ENCODE results near the gene EXOC3L1.

The EXOC3L1 gene

DNA sequence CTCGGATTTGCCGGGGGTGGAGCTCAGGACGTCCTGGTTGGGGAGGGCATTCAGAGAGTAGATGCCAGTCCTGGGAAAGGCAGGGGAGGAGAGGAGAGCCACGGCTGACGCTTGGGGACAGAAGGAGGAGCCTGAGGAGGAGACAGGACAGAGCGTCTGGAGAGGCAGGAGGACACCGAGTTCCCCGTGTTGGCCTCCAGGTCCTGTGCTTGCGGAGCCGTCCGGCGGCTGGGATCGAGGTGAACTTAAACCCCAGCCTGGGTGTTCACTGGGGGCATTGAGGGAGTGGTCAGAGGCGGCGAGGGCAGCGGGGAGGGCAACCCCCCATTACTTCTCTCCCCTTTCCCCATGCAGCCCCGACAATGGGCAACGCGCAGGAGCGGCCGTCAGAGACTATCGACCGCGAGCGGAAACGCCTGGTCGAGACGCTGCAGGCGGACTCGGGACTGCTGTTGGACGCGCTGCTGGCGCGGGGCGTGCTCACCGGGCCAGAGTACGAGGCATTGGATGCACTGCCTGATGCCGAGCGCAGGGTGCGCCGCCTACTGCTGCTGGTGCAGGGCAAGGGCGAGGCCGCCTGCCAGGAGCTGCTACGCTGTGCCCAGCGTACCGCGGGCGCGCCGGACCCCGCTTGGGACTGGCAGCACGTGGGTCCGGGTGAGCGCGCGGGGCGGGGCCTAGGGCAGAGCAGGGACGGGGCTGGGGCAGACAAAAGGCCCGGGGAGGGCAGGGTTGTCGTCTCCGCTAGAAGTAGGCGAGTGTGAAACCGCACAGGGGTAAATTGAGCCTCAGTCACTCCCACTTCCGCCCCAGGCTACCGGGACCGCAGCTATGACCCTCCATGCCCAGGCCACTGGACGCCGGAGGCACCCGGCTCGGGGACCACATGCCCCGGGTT, 15.9 kb downstream of the EXOC3L1 start:
- Histone ChIP-seq H3K36me3 (ENCODE audit: insufficient read depth, low read length) (peaks cover 6% of the 10 kb centered on the region), H3K27ac (ENCODE audit: low read depth, low read length) (peak overlapping the region; percentile 90), H3K9ac (ENCODE audit: low read length) (peak overlapping the region; percentile 4), H3K27me3 (ENCODE audit: control insufficient read depth in 1 of 2, insufficient read depth in 2 of 2, low read length in 2 of 2) (no peaks in the 10 kb centered on the region), H3K9me3 (ENCODE audit: low read length) (no peaks in the 10 kb centered on the region), H3K4me3 (ENCODE audit: low read depth in 1 of 2, low read length in 2 of 2) (peak overlapping the region in 1 of 2 donors; percentile 62), H3K4me1 (ENCODE audit: insufficient read depth, low read length) (peaks cover 46% of the 10 kb centered on the region)

DNA sequence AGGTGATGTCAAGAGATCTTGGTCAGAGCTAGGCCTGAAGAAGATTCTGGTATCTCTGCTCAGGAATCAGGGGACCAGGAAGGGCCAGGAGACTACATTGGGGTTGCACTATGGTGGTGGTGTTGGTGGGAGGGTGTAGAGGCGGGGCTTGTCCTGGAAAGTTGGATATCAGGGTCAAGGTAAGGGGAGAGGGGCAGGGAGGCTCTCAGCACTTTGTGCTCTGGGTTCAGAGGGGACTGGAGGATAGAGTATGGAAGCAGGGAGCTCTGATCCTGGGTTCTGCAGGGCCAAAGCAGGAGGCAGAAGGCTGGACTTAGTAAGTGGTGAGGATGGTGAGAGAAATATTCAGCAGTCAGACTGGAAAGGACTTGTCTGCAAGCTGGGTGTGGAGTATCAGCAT, 16.6 kb downstream of the EXOC3L1 start:
- peak overlapping the region in 1 of 2 donors; percentile 62 for H3K4me3 ChIP-seq (ENCODE audit: low read depth in 1 of 2, low read length in 2 of 2)
- H3K4me1 ChIP-seq (ENCODE audit: insufficient read depth, low read length) = peaks cover 52% of the 10 kb centered on the region
- peak overlapping the region; percentile 4 for H3K9ac ChIP-seq (ENCODE audit: low read length)
- H3K9me3 ChIP-seq (ENCODE audit: low read length) = no peaks in the 10 kb centered on the region
- no peaks in the 10 kb centered on the region for H3K27me3 ChIP-seq (ENCODE audit: control insufficient read depth in 1 of 2, insufficient read depth in 2 of 2, low read length in 2 of 2)
- peak overlapping the region; percentile 90 for H3K27ac ChIP-seq (ENCODE audit: low read depth, low read length)
- peaks cover 6% of the 10 kb centered on the region for H3K36me3 ChIP-seq (ENCODE audit: insufficient read depth, low read length)

DNA sequence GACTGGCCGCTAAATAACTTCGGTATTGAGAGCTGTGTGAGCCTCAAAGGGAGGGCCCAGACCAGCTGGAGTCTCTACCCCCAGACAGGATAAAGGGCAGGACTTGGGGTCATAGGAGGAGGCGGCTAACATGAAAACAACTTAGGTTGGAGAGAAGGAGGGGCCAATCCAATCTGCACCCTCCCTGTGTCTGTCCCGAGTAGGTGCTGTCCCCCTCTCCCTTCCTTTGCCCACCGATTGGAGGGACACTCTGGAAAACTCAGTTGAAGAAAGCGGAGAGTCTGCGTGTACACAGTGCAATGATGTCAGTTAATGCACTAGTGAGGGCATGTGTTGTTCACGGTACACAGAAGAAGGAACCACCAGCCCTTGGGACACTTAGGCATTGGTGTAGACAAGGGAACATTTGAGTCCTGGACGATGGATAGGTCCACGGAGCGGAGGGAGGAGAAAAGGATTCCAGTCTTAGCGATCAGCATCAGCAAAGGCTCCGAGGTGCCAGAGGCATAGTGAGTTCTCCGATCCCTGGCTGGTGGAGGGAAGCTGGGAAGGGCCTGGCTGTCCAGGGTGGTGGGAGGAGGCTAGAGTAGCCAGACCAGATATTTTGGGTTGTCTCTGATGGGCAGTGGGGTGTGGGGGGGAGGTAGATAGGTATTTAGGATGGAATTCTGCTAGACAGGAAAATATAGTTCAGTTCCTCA, 18.8 kb downstream of the EXOC3L1 start:
- no peaks in the 10 kb centered on the region for H3K9me3 ChIP-seq (ENCODE audit: low read length)
- no peaks in the 10 kb centered on the region for H3K27me3 ChIP-seq (ENCODE audit: control insufficient read depth in 1 of 2, insufficient read depth in 2 of 2, low read length in 2 of 2)
- H3K4me1 ChIP-seq (ENCODE audit: insufficient read depth, low read length) = peaks cover 48% of the 10 kb centered on the region
- H3K27ac ChIP-seq (ENCODE audit: low read depth, low read length) = peak overlapping the region; percentile 88
- peak overlapping the region; percentile 20 to 61 for H3K4me3 ChIP-seq (ENCODE audit: low read depth in 1 of 2, low read length in 2 of 2)
- H3K9ac ChIP-seq (ENCODE audit: low read length) = peak overlapping the region; percentile 74
- H3K36me3 ChIP-seq (ENCODE audit: insufficient read depth, low read length) = peaks cover 2% of the 10 kb centered on the region

- H3K4me1 ChIP-seq (ENCODE audit: insufficient read depth, low read length) = peaks cover 46% of the 10 kb centered on the region
- H3K27ac ChIP-seq (ENCODE audit: low read depth, low read length) = peak within 1 kb of the TSS; percentile 88
- peaks cover 0 to 6% of the 10 kb centered on the region in 2 donors for H3K27me3 ChIP-seq (ENCODE audit: control insufficient read depth in 1 of 2, insufficient read depth in 2 of 2, low read length in 2 of 2)
- no peaks in the 10 kb centered on the region for H3K36me3 ChIP-seq (ENCODE audit: insufficient read depth, low read length)
- H3K9me3 ChIP-seq (ENCODE audit: low read length) = no peaks in the 10 kb centered on the region
- peak within 1 kb of the TSS; percentile 74 for H3K9ac ChIP-seq (ENCODE audit: low read length)
- peak within 1 kb of the TSS; percentile 31 to 62 for H3K4me3 ChIP-seq (ENCODE audit: low read depth in 1 of 2, low read length in 2 of 2)
These were observed 19.6 kb downstream of the EXOC3L1 start, which contains the start of gene NOL3 for GRCh38 chr16:67170168-67170948. Gene NOL3 (plus strand): TSS chr16:67170538.

DNA sequence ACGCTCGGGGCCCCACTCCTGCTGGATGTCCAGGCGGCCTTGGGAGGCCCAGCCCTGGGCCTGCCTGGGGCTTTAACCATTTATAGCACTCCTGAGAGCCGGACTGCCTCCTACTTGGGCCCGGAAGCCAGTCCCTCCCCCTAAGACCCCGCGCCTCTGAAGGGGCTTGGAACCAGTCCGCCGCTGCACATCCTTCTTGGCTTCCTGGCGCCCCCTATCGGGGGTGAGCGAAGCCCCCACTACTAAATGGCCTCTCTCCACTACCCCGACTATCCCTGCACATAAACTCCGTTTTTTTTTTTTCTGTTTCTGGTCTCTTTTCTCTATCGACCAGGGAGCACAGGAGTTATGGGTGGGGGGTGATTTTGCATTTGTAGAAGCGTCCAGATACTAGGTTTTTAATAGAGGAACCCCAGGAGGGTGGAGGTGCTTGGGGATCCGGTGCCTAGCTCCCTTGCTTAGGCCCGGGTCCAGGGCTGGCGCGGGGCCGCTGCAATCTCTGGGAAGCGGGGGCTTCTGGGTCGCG, 20.2 kb downstream of the EXOC3L1 start:
- Histone ChIP-seq H3K4me1 (ENCODE audit: insufficient read depth, low read length) (peaks cover 46% of the 10 kb centered on the region), H3K27ac (ENCODE audit: low read depth, low read length) (peak overlapping the region; percentile 84), H3K9me3 (ENCODE audit: low read length) (no peaks in the 10 kb centered on the region), H3K27me3 (ENCODE audit: control insufficient read depth in 1 of 2, insufficient read depth in 2 of 2, low read length in 2 of 2) (peaks cover 0 to 12% of the 10 kb centered on the region in 2 donors), H3K36me3 (ENCODE audit: insufficient read depth, low read length) (no peaks in the 10 kb centered on the region), H3K4me3 (ENCODE audit: low read depth in 1 of 2, low read length in 2 of 2) (peak overlapping the region; percentile 31 to 62), H3K9ac (ENCODE audit: low read length) (peak overlapping the region; percentile 41)

GRCh38 chr16:67169011-67169451, 20.9 kb downstream of the EXOC3L1 start:
- peak overlapping the region; percentile 84 for H3K27ac ChIP-seq (ENCODE audit: low read depth, low read length)
- H3K4me3 ChIP-seq (ENCODE audit: low read depth in 1 of 2, low read length in 2 of 2) = no peak overlapping the region
- H3K9ac ChIP-seq (ENCODE audit: low read length) = no peak overlapping the region
- H3K9me3 ChIP-seq (ENCODE audit: low read length) = no peaks in the 10 kb centered on the region
- H3K36me3 ChIP-seq (ENCODE audit: insufficient read depth, low read length) = no peaks in the 10 kb centered on the region
- peaks cover 46% of the 10 kb centered on the region for H3K4me1 ChIP-seq (ENCODE audit: insufficient read depth, low read length)
- H3K27me3 ChIP-seq (ENCODE audit: control insufficient read depth in 1 of 2, insufficient read depth in 2 of 2, low read length in 2 of 2) = peaks cover 0 to 19% of the 10 kb centered on the region in 2 donors

- H3K36me3 ChIP-seq (ENCODE audit: insufficient read depth, low read length) = no peaks in the 10 kb centered on the region
- no peak overlapping the region for H3K4me3 ChIP-seq (ENCODE audit: low read depth in 1 of 2, low read length in 2 of 2)
- H3K27me3 ChIP-seq (ENCODE audit: control insufficient read depth in 1 of 2, insufficient read depth in 2 of 2, low read length in 2 of 2) = peaks cover 7 to 34% of the 10 kb centered on the region in 2 donors
- H3K4me1 ChIP-seq (ENCODE audit: insufficient read depth, low read length) = peaks cover 50% of the 10 kb centered on the region
- no peaks in the 10 kb centered on the region for H3K9me3 ChIP-seq (ENCODE audit: low read length)
- H3K27ac ChIP-seq (ENCODE audit: low read depth, low read length) = no peak overlapping the region
- no peak overlapping the region for H3K9ac ChIP-seq (ENCODE audit: low read length)
These were observed 22.3 kb downstream of the EXOC3L1 start for GRCh38 chr16:67167588-67167987.

- Histone ChIP-seq H3K4me3 (ENCODE audit: low read depth in 1 of 2, low read length in 2 of 2) (no peak overlapping the region), H3K9me3 (ENCODE audit: low read length) (no peaks in the 10 kb centered on the region), H3K9ac (ENCODE audit: low read length) (no peak overlapping the region), H3K36me3 (ENCODE audit: insufficient read depth, low read length) (no peaks in the 10 kb centered on the region), H3K4me1 (ENCODE audit: insufficient read depth, low read length) (peaks cover 55% of the 10 kb centered on the region), H3K27ac (ENCODE audit: low read depth, low read length) (peak overlapping the region; percentile 7), H3K27me3 (ENCODE audit: control insufficient read depth in 1 of 2, insufficient read depth in 2 of 2, low read length in 2 of 2) (peaks cover 11 to 43% of the 10 kb centered on the region in 2 donors)
These were observed 23.3 kb downstream of the EXOC3L1 start for GRCh38 chr16:67166598-67167168.

DNA sequence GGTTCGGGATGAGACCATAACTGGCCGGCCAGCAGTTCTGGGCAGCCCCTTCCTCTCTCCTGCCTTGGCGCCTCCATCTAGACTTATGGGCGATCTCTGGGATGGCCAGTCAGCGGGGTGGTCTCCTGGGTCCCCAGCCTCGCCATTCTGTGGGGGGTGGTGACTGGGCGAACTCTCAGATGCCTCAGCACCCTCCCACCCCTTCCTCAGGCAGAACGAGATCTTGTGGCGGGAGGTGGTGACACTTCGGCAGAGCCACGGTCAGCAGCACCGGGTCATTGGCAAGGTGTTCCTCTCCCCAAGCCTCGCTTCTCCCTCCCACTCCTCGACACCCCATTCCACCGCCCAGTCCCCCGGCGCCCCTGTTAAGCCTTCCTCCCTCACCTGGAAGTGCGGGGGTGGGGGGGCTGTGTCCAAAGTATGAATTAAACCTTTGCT, 23.8 kb downstream of the EXOC3L1 start:
- Histone ChIP-seq H3K27me3 (ENCODE audit: control insufficient read depth in 1 of 2, insufficient read depth in 2 of 2, low read length in 2 of 2) (peaks cover 16 to 48% of the 10 kb centered on the region in 2 donors), H3K4me1 (ENCODE audit: insufficient read depth, low read length) (peaks cover 57% of the 10 kb centered on the region)

GRCh38 chr16:67165121-67166078, 24.5 kb downstream of the EXOC3L1 start:
- no peak overlapping the region for H3K9ac ChIP-seq (ENCODE audit: low read length)
- H3K9me3 ChIP-seq (ENCODE audit: low read length) = no peaks in the 10 kb centered on the region
- H3K27ac ChIP-seq (ENCODE audit: low read depth, low read length) = peak overlapping the region; percentile 58
- H3K4me3 ChIP-seq (ENCODE audit: low read depth in 1 of 2, low read length in 2 of 2) = peak overlapping the region in 1 of 2 donors; percentile 59
- H3K36me3 ChIP-seq (ENCODE audit: insufficient read depth, low read length) = no peaks in the 10 kb centered on the region
- peaks cover 19 to 55% of the 10 kb centered on the region in 2 donors for H3K27me3 ChIP-seq (ENCODE audit: control insufficient read depth in 1 of 2, insufficient read depth in 2 of 2, low read length in 2 of 2)
- H3K4me1 ChIP-seq (ENCODE audit: insufficient read depth, low read length) = peaks cover 57% of the 10 kb centered on the region

More for the DNA sequence above, 23.8 kb downstream of the EXOC3L1 start:
- Histone ChIP-seq H3K9me3 (ENCODE audit: low read length) (no peaks in the 10 kb centered on the region), H3K27ac (ENCODE audit: low read depth, low read length) (peak overlapping the region; percentile 7), H3K4me3 (ENCODE audit: low read depth in 1 of 2, low read length in 2 of 2) (no peak overlapping the region), H3K36me3 (ENCODE audit: insufficient read depth, low read length) (no peaks in the 10 kb centered on the region), H3K9ac (ENCODE audit: low read length) (no peak overlapping the region)

All from muscle layer of colon (tissue), 2 donors.